ENCODE results near the gene CEP290.

Gene CEP290

DNA sequence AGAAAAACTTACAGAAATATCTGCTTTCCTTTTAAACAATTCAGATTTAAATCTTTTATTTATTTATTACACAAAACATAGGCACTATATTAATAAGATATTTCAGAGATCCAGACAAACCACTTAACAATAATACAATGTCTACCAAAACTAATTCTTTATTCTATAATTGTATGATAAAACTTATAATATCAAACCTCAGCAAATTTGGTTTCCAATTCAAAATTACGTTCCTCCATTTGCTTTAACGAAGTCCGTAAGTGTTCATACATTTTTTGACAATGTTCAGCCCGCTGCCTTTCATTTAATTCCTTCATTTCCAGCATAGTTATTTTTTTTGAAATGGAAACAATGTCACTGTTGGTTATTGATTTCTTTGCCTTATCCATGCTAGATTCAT, 48.3 kb downstream of the CEP290 start:
- TF ChIP-seq, protein P1, sequence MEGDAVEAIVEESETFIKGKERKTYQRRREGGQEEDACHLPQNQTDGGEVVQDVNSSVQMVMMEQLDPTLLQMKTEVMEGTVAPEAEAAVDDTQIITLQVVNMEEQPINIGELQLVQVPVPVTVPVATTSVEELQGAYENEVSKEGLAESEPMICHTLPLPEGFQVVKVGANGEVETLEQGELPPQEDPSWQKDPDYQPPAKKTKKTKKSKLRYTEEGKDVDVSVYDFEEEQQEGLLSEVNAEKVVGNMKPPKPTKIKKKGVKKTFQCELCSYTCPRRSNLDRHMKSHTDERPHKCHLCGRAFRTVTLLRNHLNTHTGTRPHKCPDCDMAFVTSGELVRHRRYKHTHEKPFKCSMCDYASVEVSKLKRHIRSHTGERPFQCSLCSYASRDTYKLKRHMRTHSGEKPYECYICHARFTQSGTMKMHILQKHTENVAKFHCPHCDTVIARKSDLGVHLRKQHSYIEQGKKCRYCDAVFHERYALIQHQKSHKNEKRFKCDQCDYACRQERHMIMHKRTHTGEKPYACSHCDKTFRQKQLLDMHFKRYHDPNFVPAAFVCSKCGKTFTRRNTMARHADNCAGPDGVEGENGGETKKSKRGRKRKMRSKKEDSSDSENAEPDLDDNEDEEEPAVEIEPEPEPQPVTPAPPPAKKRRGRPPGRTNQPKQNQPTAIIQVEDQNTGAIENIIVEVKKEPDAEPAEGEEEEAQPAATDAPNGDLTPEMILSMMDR (conservative IDR thresholded peaks at IDR 0.05; ENCODE audit: low read depth) = no peak
- POLR2A ChIA-PET (ENCODE audit: low non-redundant PET) = no interaction called here
- no peak for DNase-seq (ENCODE audit: low spot score)
- H3K27ac ChIP-seq = no peak overlapping the region
- CTCF ChIA-PET = interaction anchor here (0.8 kb wide), 1 partner anchor 912 kb away, joined by 3 read pairs; no protein-coding TSS in a partner anchor

DNA sequence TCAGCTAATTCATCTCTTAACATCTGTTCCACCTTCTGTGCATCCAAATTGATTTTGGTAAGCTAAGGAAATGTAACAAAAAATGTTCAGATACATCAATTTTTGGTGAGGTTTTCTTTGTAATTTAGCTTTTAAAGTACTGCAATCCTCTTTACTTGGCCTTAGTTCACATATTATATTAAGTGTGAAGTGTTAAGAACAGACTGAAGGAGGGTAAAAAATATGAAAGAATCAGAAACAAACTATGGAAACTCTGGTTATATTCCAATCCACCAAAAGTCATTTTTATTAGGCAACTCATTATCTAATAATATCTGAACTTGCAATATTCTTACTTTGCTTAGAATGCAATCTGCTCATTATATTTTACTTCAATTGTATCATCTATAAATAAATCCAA, 49.1 kb downstream of the CEP290 start:
- no peak overlapping the region for H3K27ac ChIP-seq
- DNase-seq (ENCODE audit: low spot score) = no peak
- ChIA-PET CTCF (no interaction called here), POLR2A (ENCODE audit: low non-redundant PET) (no interaction called here)
- TF ChIP-seq, protein P1 (conservative IDR thresholded peaks at IDR 0.05; ENCODE audit: low read depth) = no peak

DNA sequence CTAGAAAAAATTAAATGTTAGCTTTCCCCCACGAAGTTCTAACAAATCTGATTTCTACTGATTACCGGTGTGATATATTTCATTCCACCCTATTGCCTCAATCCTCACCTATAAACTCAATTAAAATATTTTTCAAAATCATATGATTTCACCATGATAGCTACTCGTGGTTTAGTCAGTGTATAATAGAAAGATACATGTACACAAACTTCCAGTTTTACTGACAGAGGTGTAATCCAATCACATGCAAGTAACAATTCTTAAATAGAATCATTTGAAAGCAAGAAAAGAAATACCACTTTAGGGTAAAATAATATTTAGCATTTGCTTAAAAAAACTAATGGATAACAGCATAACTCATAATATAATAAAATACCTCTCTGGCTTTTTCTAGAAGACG, 57.7 kb downstream of the CEP290 start:
- DNase-seq (ENCODE audit: low spot score) = no peak
- CTCF ChIA-PET = no interaction called here
- POLR2A ChIA-PET (ENCODE audit: low non-redundant PET) = no interaction called here
- TF ChIP-seq, protein P1 (conservative IDR thresholded peaks at IDR 0.05; ENCODE audit: low read depth) = no peak
- H3K27ac ChIP-seq = no peak overlapping the region

- TF ChIP-seq, protein P1 (conservative IDR thresholded peaks at IDR 0.05; ENCODE audit: low read depth) = no peak
Measured at GRCh38 chr12:88083634-88084033, 58.3 kb downstream of the CEP290 start.

GRCh38 chr12:88081247-88081646, 60.6 kb downstream of the CEP290 start:
- CTCF ChIA-PET = no interaction called here
- H3K27ac ChIP-seq = no peak overlapping the region
- POLR2A ChIA-PET (ENCODE audit: low non-redundant PET) = no interaction called here
- DNase-seq (ENCODE audit: low spot score) = no peak
- TF ChIP-seq, protein P1 (conservative IDR thresholded peaks at IDR 0.05; ENCODE audit: low read depth) = no peak

More at GRCh38 chr12:88083634-88084033, 58.3 kb downstream of the CEP290 start:
- CTCF ChIA-PET = no interaction called here
- H3K27ac ChIP-seq = no peak overlapping the region
- DNase-seq (ENCODE audit: low spot score) = no peak
- POLR2A ChIA-PET (ENCODE audit: low non-redundant PET) = no interaction called here

DNA sequence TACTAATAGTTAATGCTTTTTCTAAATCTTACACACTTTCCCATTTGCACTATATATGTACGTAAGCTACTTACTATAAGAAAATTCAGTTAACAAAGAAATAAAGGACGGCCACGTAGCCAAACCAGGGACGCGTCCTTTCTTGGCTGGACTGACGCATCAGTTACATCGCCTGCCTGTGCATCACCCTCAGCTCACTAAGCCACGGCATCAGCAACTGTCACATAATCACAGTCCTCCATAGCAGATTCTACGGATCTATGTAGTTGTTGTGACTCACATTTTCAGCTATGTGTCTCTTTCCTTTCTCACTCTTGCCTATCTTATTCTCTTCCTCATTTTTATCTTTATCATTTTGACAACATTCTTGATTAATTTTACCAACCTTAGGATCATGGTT, 74.6 kb downstream of the CEP290 start:
- H3K27ac ChIP-seq = no peak overlapping the region
- ChIA-PET POLR2A (ENCODE audit: low non-redundant PET) (no interaction called here), CTCF (no interaction called here)
- TF ChIP-seq, protein P1 (conservative IDR thresholded peaks at IDR 0.05; ENCODE audit: low read depth) = no peak
- no peak for DNase-seq (ENCODE audit: low spot score)

GRCh38 chr12:88063375-88063774, 78.5 kb downstream of the CEP290 start:
- no peak for DNase-seq (ENCODE audit: low spot score)
- CTCF ChIA-PET = interaction anchor here (0.6 kb wide), 1 partner anchor 379 kb away, joined by 3 read pairs; no protein-coding TSS in a partner anchor
- H3K27ac ChIP-seq = no peak overlapping the region
- TF ChIP-seq, protein P1 (conservative IDR thresholded peaks at IDR 0.05; ENCODE audit: low read depth) = no peak
- POLR2A ChIA-PET (ENCODE audit: low non-redundant PET) = no interaction called here

All from RWPE1 (cell line).